ENCODE measurements around the gene ZBTB24. TPM values are rescaled to one million over a fixed set of nuclear protein-coding genes. Genes with fewer than 3 reads are reported as not detected.
A peak's percentile ranks its signal among the peaks of the same experiment; 100 is the strongest.

The ZBTB24 gene
- total and polyA plus RNA-seq, 4 donors, result 1.2 to 3.9 (median 2.2) TPM

- no peak overlapping the region for H3K9ac ChIP-seq (ENCODE audit: low read depth in 1 of 2, low read length in 2 of 2)
- no peaks in the 10 kb centered on the region for H3K9me3 ChIP-seq (ENCODE audit: control insufficient read depth in 4 of 4, low read length in 3 of 4)
- no peak overlapping the region for H3K27ac ChIP-seq (ENCODE audit: low read depth in 1 of 2, low read length in 2 of 2)
- no peak for DNase-seq (ENCODE audit: low spot score)
- H3K36me3 ChIP-seq (ENCODE audit: control insufficient read depth in 4 of 4, insufficient read depth in 3 of 4, low read depth in 1 of 4, low read length in 3 of 4), result peaks cover 0 to 3% (median 2%) of the 10 kb centered on the region in 4 donors
- WGBS, result 94% methylated on average over 9 of the region's 9 CpGs
- TF ChIP-seq GABPA (IDR thresholded peaks at IDR 0.05 in 1 of 2, conservative IDR thresholded peaks at IDR 0.05 in 1 of 2), result no peak
- peak in 1 of 2 donors; percentile 6 for TF ChIP-seq RAD21 (IDR thresholded peaks at IDR 0.05)
- H3K4me3 ChIP-seq (ENCODE audit: low read depth in 1 of 3, low read length in 3 of 3), result no peak overlapping the region
- H3K27me3 ChIP-seq (ENCODE audit: control insufficient read depth in 4 of 4, insufficient read depth in 4 of 4, low read length in 3 of 4), result no peaks in the 10 kb centered on the region
- H3K4me1 ChIP-seq (ENCODE audit: control insufficient read depth in 4 of 4, insufficient read depth in 4 of 4, low read length in 3 of 4), result peaks cover 0 to 8% (median 4%) of the 10 kb centered on the region in 4 donors
Observed at GRCh38 chr6:109445382-109445781, 37.6 kb downstream of the ZBTB24 start.

- WGBS, result 97% methylated on average over 10 of the region's 10 CpGs
- Histone ChIP-seq H3K27ac (ENCODE audit: low read depth in 1 of 2, low read length in 2 of 2) (no peak overlapping the region), H3K9me3 (ENCODE audit: control insufficient read depth in 4 of 4, low read length in 3 of 4) (no peaks in the 10 kb centered on the region), H3K4me1 (ENCODE audit: control insufficient read depth in 4 of 4, insufficient read depth in 4 of 4, low read length in 3 of 4) (peaks cover 2 to 12% (median 5%) of the 10 kb centered on the region in 4 donors), H3K27me3 (ENCODE audit: control insufficient read depth in 4 of 4, insufficient read depth in 4 of 4, low read length in 3 of 4) (no peaks in the 10 kb centered on the region), H3K9ac (ENCODE audit: low read depth in 1 of 2, low read length in 2 of 2) (no peak overlapping the region), H3K4me3 (ENCODE audit: low read depth in 1 of 3, low read length in 3 of 3) (no peak overlapping the region), H3K36me3 (ENCODE audit: control insufficient read depth in 4 of 4, insufficient read depth in 3 of 4, low read depth in 1 of 4, low read length in 3 of 4) (peaks cover 0 to 3% (median 2%) of the 10 kb centered on the region in 4 donors)
- TF ChIP-seq RAD21 (IDR thresholded peaks at IDR 0.05), result no peak
- TF ChIP-seq GABPA (IDR thresholded peaks at IDR 0.05 in 1 of 2, conservative IDR thresholded peaks at IDR 0.05 in 1 of 2), result no peak
- TF ChIP-seq NR2F2 (IDR thresholded peaks at IDR 0.05), result no peak
- TF ChIP-seq JUND (IDR thresholded peaks at IDR 0.05), result no peak
- TF ChIP-seq RXRA (IDR thresholded peaks at IDR 0.05), result no peak
- no peak for TF ChIP-seq HNF4A (conservative IDR thresholded peaks at IDR 0.05)
- no peak for DNase-seq (ENCODE audit: low spot score)
Observed at GRCh38 chr6:109443425-109443950, 39.5 kb downstream of the ZBTB24 start.

GRCh38 chr6:109442393-109442924 is 40.6 kb downstream of the ZBTB24 start:
- WGBS, result 98% methylated on average over 6 of the region's 6 CpGs
- Histone ChIP-seq H3K27me3 (ENCODE audit: control insufficient read depth in 4 of 4, insufficient read depth in 4 of 4, low read length in 3 of 4) (no peaks in the 10 kb centered on the region), H3K9me3 (ENCODE audit: control insufficient read depth in 4 of 4, low read length in 3 of 4) (no peaks in the 10 kb centered on the region), H3K9ac (ENCODE audit: low read depth in 1 of 2, low read length in 2 of 2) (no peak overlapping the region), H3K36me3 (ENCODE audit: control insufficient read depth in 4 of 4, insufficient read depth in 3 of 4, low read depth in 1 of 4, low read length in 3 of 4) (peaks cover 0 to 3% (median 2%) of the 10 kb centered on the region in 4 donors), H3K4me1 (ENCODE audit: control insufficient read depth in 4 of 4, insufficient read depth in 4 of 4, low read length in 3 of 4) (peaks cover 2 to 12% (median 5%) of the 10 kb centered on the region in 4 donors), H3K27ac (ENCODE audit: low read depth in 1 of 2, low read length in 2 of 2) (no peak overlapping the region), H3K4me3 (ENCODE audit: low read depth in 1 of 3, low read length in 3 of 3) (no peak overlapping the region)
- no peak for TF ChIP-seq RXRA (IDR thresholded peaks at IDR 0.05)
- no peak for TF ChIP-seq NR2F2 (IDR thresholded peaks at IDR 0.05)
- TF ChIP-seq RAD21 (IDR thresholded peaks at IDR 0.05), result no peak
- TF ChIP-seq YY1 (IDR thresholded peaks at IDR 0.05), result no peak
- no peak for TF ChIP-seq HNF4A (conservative IDR thresholded peaks at IDR 0.05)
- TF ChIP-seq EGR1 (IDR thresholded peaks at IDR 0.05; ENCODE audit: low read depth in 2 of 2), result no peak
- no peak for TF ChIP-seq SP1 (IDR thresholded peaks at IDR 0.05)
- no peak for TF ChIP-seq MAX (IDR thresholded peaks at IDR 0.05)
- TF ChIP-seq HNF4G (IDR thresholded peaks at IDR 0.05), result no peak
- DNase-seq (ENCODE audit: low spot score), result no peak

- peak overlapping the region; percentile 65 to 82 (median 75) for H3K4me3 ChIP-seq (ENCODE audit: low read depth in 1 of 3, low read length in 3 of 3)
- peak overlapping the region; percentile 55 to 73 for H3K27ac ChIP-seq (ENCODE audit: low read depth in 1 of 2, low read length in 2 of 2)
- no peaks in the 10 kb centered on the region for H3K9me3 ChIP-seq (ENCODE audit: control insufficient read depth in 4 of 4, low read length in 3 of 4)
- TF ChIP-seq JUND (IDR thresholded peaks at IDR 0.05) (no peak), NR2F2 (IDR thresholded peaks at IDR 0.05) (no peak), HNF4A (conservative IDR thresholded peaks at IDR 0.05) (no peak), RAD21 (IDR thresholded peaks at IDR 0.05) (peak in 1 of 2 donors; percentile 25), FOXA1 (IDR thresholded peaks at IDR 0.05) (no peak), CTCF (IDR thresholded peaks at IDR 0.05; ENCODE audit: low read depth, low read length, missing input control) (peak; percentile 3), ZBTB33 (IDR thresholded peaks at IDR 0.05) (no peak)
- peaks cover 2 to 12% (median 5%) of the 10 kb centered on the region in 4 donors for H3K4me1 ChIP-seq (ENCODE audit: control insufficient read depth in 4 of 4, insufficient read depth in 4 of 4, low read length in 3 of 4)
- 7% methylated on average over 31 of the region's 31 CpGs for WGBS
- no peaks in the 10 kb centered on the region for H3K27me3 ChIP-seq (ENCODE audit: control insufficient read depth in 4 of 4, insufficient read depth in 4 of 4, low read length in 3 of 4)
- peaks cover 0 to 3% (median 2%) of the 10 kb centered on the region in 4 donors for H3K36me3 ChIP-seq (ENCODE audit: control insufficient read depth in 4 of 4, insufficient read depth in 3 of 4, low read depth in 1 of 4, low read length in 3 of 4)
- DNase-seq (ENCODE audit: low spot score), result peak; percentile 50
- peak overlapping the region in 1 of 2 donors; percentile 65 for H3K9ac ChIP-seq (ENCODE audit: low read depth in 1 of 2, low read length in 2 of 2)
Observed at GRCh38 chr6:109441069-109441816, 41.8 kb downstream of the ZBTB24 start.
